GM18507 (cell line): ENCODE results near the gene FMO1.
"Not testable (repeated sequence)": the region's sequence is repeated elsewhere in the genome, so short reads cannot be mapped to it uniquely, and the experiment has no call there.

Experiments
- DNase-seq: peaks from one replicate; pipeline ENCODE4 v3.0.0; 2011; ENCODE audit warnings: low read depth; ENCODE audit not compliant: insufficient read length; ENCODE audit errors: extremely low spot score
- FAIRE-seq: peaks from 2 replicates; lab custom pipeline; 2011; peaks lifted over from hg19 to GRCh38; lab: Jason Lieb, UNC

Gene FMO1

DNA sequence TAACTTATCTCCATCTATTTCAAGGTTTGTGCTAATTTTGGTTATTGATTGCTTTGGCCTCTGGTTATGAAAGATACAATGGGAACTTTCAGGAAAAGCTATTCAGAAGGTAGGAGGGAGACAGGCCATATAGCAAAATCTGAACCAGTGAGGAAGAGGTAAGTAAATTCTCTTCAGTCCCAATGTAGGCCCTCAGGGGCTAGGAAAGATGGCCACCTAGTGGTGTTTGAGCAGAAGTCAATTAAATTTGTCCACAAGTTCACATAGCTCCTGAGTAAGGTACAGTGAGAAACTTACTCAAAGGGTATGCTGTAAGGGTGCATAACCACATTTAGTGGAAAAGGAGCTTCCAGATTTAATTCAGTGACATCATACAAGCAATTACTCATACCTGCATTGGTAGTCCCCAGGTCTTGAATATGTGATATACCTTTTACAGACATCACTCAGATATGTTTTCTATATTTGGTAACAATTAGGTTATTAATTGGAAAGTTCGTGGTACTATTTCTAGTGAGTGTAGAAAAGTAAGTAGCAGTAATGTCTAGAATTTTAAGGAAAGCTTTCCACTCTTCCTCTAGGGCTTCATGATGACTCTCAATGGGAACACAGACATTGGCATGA lies 21.4 kb upstream of the FMO1 start:
- DNase-seq: peak; percentile 38
- FAIRE-seq: peak; percentile 80

GRCh38 chr1:171231326-171231725 lies 17.0 kb upstream of the FMO1 start:
- no peak for FAIRE-seq
- DNase-seq: no peak

GRCh38 chr1:171233183-171233582 lies 15.1 kb upstream of the FMO1 start:
- DNase-seq (no peak), FAIRE-seq (no peak)

DNA sequence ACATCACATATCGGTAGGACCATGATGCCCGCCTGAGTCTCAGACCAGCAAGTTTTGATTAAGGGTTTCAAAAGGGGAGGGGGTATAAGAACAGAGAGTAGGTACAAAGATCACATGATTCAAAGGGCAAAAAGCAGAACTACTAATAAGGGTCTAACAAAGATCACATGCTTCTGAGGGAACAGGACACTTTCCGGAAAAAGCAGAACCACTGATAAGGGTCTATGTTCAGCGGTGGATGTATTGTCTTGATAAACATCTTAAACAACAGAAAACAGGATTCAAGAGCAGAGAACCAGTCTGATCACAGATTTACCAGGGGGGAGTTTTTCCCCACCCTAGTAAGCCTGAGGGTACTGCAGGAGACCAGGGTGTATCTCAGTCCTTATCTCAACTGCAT lies 12.1 kb upstream of the FMO1 start:
- not testable (repeated sequence) for DNase-seq, FAIRE-seq

- FAIRE-seq: no peak
- no peak for DNase-seq
Observed at GRCh38 chr1:171243878-171244277, 4.4 kb upstream of the FMO1 start.

- peak; percentile 71 for FAIRE-seq
- DNase-seq: peak; percentile 8
Observed at GRCh38 chr1:171245458-171246064, 2.7 kb upstream of the FMO1 start.

DNA sequence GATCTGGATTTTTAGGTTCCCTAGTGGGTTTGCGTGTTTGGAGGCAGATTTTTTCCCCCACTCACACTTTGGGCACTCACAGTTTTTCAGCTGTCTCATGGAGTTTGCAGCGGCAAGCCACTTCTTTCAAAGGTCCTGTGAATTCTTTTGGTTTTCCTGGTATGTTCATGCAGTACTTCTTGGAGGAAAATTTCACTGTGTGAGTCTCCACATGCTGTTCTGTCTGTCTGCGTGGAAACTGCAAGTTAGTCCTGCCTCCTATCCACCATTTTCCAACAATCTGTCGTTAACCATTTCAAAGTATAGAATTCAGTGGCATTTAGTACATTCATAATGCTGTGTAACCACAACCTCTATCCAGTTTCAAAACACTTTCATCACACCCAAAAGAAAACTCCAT lies 793 bp upstream of the FMO1 start:
- no peak for FAIRE-seq
- no peak for DNase-seq

GRCh38 chr1:171248841-171249240 lies 547 bp downstream of the FMO1 start:
- FAIRE-seq (no peak), DNase-seq (no peak)

GRCh38 chr1:171250263-171250662 lies 2.0 kb downstream of the FMO1 start:
- DNase-seq (no peak), FAIRE-seq (no peak)

DNA sequence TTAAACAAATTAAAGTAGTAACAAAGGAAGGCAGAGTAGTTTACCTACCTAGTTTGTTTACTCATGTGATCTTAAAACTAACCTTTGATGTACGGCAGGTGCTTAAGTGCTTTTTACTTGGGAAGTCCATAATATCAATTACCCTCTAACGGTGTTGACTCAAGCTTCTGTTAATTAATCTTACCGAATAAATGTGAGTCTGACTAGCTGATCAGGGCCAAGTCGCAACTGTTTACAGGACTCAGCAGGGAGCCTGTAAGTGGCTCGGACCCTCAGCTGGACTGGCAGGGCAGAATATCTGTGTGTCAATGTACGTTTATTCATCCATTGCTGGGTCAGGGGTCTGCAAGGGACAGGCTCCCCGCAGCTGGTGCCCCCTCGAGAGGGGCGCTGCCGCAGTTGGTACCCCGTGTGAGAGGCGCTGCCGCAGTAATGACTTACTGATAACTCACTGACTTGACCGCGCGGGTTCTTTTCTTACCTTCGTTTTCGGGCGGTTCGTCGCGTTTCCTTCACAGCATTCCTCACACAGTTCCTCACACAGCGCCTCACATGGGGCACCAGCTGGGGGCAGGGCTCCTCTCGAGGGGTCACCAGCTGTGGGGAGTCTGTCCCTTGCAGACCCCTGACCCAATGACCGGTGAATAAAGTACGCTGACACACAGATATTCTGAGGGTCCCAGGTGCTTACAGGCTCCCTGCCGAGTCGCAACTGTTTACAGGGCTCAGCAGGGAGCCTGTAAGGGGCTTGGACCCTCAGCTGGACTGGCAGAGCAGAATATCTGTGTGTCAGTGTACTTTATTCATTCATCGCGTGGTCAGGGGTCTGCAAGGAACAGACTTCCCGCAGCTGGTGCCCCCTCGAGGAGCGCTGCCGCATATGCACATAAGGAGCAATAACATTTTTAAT lies 3.0 kb downstream of the FMO1 start:
- DNase-seq: no peak
- peak; percentile 38 for FAIRE-seq

DNA sequence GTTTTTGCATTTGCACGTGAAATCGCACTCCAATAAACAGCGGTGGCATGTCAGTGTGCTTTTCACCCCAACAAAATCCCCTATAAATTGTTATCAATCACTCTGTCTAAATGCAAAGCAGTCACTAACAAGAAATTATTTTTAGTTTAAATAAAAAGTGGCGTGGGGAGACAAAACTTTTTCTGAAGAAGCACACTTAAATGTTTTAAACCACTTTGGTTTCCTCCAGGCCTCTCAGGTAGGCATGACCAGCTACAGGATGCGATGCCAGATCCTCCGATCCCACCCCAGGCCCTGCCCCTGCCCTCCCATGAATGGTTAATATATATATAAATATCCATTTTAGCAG lies 3.6 kb downstream of the FMO1 start:
- DNase-seq (no peak), FAIRE-seq (no peak)

DNA sequence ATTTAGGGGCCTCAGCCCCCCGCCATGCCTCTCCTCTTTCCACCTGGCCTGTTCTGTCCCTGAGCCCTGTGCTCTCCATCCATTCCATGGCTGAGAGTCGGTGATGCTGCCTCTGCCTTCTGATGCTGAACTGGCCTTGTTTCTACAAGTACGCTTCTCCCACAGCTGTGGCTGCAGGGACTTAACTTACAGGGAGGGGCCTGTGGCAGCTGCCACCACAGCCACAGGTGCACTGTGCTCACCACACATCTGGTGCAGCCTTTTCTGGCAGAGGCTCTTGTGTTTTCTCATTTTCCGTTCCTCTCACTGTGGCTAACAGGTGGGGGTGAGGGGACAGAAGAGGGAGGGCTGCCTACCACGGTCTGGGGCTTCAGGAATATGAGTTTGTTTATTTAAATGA lies 4.2 kb downstream of the FMO1 start:
- FAIRE-seq (peak; percentile 33), DNase-seq (peak; percentile 11)

- DNase-seq: no peak
- no peak for FAIRE-seq
Observed at GRCh38 chr1:171254859-171255258, 6.6 kb downstream of the FMO1 start.

- FAIRE-seq (no peak), DNase-seq (no peak)
Observed at GRCh38 chr1:171256940-171257606, 8.8 kb downstream of the FMO1 start.

GRCh38 chr1:171257607-171258076 lies 9.3 kb downstream of the FMO1 start:
- FAIRE-seq (no peak), DNase-seq (no peak)

GRCh38 chr1:171258429-171258828 lies 10.1 kb downstream of the FMO1 start:
- DNase-seq (no peak), FAIRE-seq (no peak)

- no peak for DNase-seq
- no peak for FAIRE-seq
Observed at GRCh38 chr1:171258943-171259342, 10.6 kb downstream of the FMO1 start.

- FAIRE-seq (no peak), DNase-seq (no peak)
Observed at GRCh38 chr1:171261336-171261735, 13.0 kb downstream of the FMO1 start.

- no peak for DNase-seq
- FAIRE-seq: no peak
Observed at GRCh38 chr1:171263901-171264300, 15.6 kb downstream of the FMO1 start.

DNA sequence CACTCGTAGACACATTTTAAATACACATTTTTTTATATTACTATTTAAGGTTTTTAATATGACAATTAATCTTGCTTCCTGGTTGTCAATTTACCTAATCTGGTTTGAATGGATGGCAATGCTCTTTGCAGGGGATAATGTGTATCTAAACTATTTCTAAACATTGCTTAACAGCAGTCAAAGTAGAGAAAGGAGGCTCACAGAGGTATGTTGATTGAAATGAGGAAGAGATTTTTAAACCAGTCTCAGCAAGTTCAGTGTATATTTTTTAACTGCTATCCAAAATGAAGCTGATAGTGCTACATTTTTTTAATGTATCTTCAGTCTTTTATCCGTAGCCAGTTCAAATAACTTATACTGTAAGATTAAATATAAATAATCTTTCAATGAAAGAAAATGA lies 17.4 kb downstream of the FMO1 start:
- FAIRE-seq: no peak
- DNase-seq: no peak
